DOHH2 (cell line): Measurements from ENCODE around the gene SOX9.
"Not testable (repeated sequence)": the region's sequence is repeated elsewhere in the genome, so short reads cannot be mapped to it uniquely, and the experiment has no call there.

Experiments
- H3F3A ChIP-seq: fragments of 200-600 bp; sonication (generic), shearing (Covaris generic); 2 replicates; pipeline ENCODE4 v1.6.0; 2016; ENCODE audit warnings: antibody characterized with exemption, mild to moderate bottlenecking; ENCODE audit not compliant: control insufficient read depth, insufficient read depth
- H3K27ac ChIP-seq: fragments of 200-600 bp; sonication (generic); 2 replicates; pipeline ENCODE4 v1.5.1; 2014; ENCODE audit warnings: low read depth, mild to moderate bottlenecking, low read length, moderate library complexity
- H3K27me3 ChIP-seq: fragments of 200-600 bp; sonication (generic); 2 replicates; pipeline ENCODE4 v1.6.1; 2014; ENCODE audit warnings: mild to moderate bottlenecking, low read length, mixed read lengths; ENCODE audit not compliant: control insufficient read depth
- H3K36me3 ChIP-seq: fragments of 200-600 bp; sonication (generic); 2 replicates; pipeline ENCODE4 v1.6.1; 2014; ENCODE audit warnings: mild to moderate bottlenecking, low read length, moderate library complexity, mixed read lengths; ENCODE audit not compliant: control insufficient read depth
- H3K4me1 ChIP-seq: fragments of 200-600 bp; sonication (generic); 2 replicates; pipeline ENCODE4 v1.6.1; 2014; ENCODE audit warnings: mild to moderate bottlenecking, low read length, mixed read lengths; ENCODE audit not compliant: control insufficient read depth
- H3K4me2 ChIP-seq: fragments of 200-600 bp; sonication (generic); 2 replicates; pipeline ENCODE4 v1.6.0; 2014; ENCODE audit warnings: mild to moderate bottlenecking, low read length, moderate library complexity
- H3K4me3 ChIP-seq: fragments of 200-600 bp; sonication (generic); 2 replicates; pipeline ENCODE4 v1.5.1; 2014; ENCODE audit warnings: mild to moderate bottlenecking, low read length, mixed read lengths
- H3K79me2 ChIP-seq: fragments of 200-600 bp; sonication (generic); 2 replicates; pipeline ENCODE4 v1.6.1; 2014; ENCODE audit warnings: mild to moderate bottlenecking, low read length, mixed read lengths; ENCODE audit not compliant: control insufficient read depth
- H3K9me2 ChIP-seq: fragments of 200-600 bp; sonication (generic); replicated peaks from 2 replicates; pipeline ENCODE4 v1.6.1; 2014; ENCODE audit warnings: mild to moderate bottlenecking, low read length, mixed read lengths; ENCODE audit not compliant: control insufficient read depth
- H3K9me3 ChIP-seq: fragments of 200-600 bp; sonication (generic); 2 replicates; pipeline ENCODE4 v1.6.1; 2014; ENCODE audit warnings: antibody characterized with exemption, low read length, mixed read lengths; ENCODE audit not compliant: control insufficient read depth, insufficient read depth
- H4K20me1 ChIP-seq: fragments of 200-600 bp; sonication (generic); 2 replicates; pipeline ENCODE4 v1.6.0; 2014; ENCODE audit warnings: low read depth, mild to moderate bottlenecking, antibody characterized with exemption, low read length, moderate library complexity; ENCODE audit not compliant: control insufficient read depth, insufficient read depth
- EZH2phosphoT487 ChIP-seq: fragments of 200-600 bp; sonication (generic); IDR thresholded peaks from 2 replicates; pipeline ENCODE4 v1.6.1; 2017; ENCODE audit warnings: borderline replicate concordance, mild to moderate bottlenecking, antibody characterized with exemption, low read length, moderate library complexity, mixed read lengths
- TF ChIP-seq, protein P1 (sequence below): fragments of 200-600 bp; sonication (generic); IDR thresholded peaks from one replicate; pipeline ENCODE4 v1.5.1; 2014; ENCODE audit warnings: antibody characterized with exemption, mild to moderate bottlenecking, low read depth, low read length; ENCODE audit not compliant: poor library complexity, severe bottlenecking

SOX9 gene

DNA sequence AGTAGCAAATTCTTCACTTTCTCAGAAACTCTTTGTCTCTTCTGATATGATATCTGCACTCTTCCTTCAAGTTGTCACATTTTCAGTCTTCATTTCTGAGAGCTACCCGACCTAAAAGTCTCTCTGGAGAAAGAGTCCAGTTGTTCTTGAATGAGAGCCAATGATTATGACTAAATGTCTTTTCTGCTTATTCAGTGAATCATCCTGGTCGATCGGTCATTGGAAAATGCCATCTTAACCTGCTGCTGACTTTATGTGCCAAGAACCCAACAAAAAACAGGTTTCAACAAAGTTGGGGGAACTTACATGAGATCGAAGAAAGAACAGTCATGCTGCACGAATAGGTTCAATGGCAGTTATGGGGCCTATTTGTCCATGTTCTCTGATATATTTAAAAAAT, 15.9 kb downstream of the SOX9 start:
- TF ChIP-seq, protein P1, sequence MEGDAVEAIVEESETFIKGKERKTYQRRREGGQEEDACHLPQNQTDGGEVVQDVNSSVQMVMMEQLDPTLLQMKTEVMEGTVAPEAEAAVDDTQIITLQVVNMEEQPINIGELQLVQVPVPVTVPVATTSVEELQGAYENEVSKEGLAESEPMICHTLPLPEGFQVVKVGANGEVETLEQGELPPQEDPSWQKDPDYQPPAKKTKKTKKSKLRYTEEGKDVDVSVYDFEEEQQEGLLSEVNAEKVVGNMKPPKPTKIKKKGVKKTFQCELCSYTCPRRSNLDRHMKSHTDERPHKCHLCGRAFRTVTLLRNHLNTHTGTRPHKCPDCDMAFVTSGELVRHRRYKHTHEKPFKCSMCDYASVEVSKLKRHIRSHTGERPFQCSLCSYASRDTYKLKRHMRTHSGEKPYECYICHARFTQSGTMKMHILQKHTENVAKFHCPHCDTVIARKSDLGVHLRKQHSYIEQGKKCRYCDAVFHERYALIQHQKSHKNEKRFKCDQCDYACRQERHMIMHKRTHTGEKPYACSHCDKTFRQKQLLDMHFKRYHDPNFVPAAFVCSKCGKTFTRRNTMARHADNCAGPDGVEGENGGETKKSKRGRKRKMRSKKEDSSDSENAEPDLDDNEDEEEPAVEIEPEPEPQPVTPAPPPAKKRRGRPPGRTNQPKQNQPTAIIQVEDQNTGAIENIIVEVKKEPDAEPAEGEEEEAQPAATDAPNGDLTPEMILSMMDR, result no peak
- no peaks in the 10 kb centered on the region for H3K9me2 ChIP-seq
- H3F3A ChIP-seq, result no peaks in the 10 kb centered on the region
- no peak overlapping the region for H3K4me3 ChIP-seq
- peaks cover 7% of the 10 kb centered on the region; the same call in 1 of the 2 replicates for H3K27me3 ChIP-seq
- no peaks in the 10 kb centered on the region for H3K36me3 ChIP-seq
- no peaks in the 10 kb centered on the region for H3K79me2 ChIP-seq
- no peaks in the 10 kb centered on the region for H4K20me1 ChIP-seq
- H3K27ac ChIP-seq, result no peak overlapping the region
- 0 out of 2 replicates have a peak, but pooled peaks cover 3% of the 10 kb centered on the region for H3K4me1 ChIP-seq
- H3K4me2 ChIP-seq, result no peak overlapping the region
- no peaks in the 10 kb centered on the region for H3K9me3 ChIP-seq

DNA sequence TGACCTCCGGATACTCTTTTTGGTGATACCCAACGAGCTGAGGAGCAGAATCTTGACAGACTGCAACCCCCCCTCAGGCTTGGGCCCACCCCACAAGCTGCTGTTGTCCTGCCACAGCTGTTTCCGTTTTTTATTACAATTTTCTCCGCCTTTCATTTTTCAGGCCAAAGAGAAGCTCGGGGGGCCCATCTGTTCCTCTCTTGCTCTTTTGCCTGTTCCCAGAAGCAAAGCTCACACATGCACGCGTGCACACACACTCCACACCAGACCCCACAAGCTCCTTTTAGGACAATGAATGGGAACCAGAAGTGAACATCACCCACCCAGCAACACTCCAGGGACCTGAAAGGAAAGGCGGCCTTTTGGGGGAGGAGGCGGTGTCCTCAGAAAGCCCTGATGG, 16.3 kb downstream of the SOX9 start:
- no peak overlapping the region for H3K4me3 ChIP-seq
- H3K27ac ChIP-seq, result no peak overlapping the region
- no peaks in the 10 kb centered on the region for H3K9me3 ChIP-seq
- no peaks in the 10 kb centered on the region for H3K79me2 ChIP-seq
- TF ChIP-seq, protein P1, result no peak
- TF ChIP-seq EZH2phosphoT487, result no peak
- peaks cover 7% of the 10 kb centered on the region; the same call in 1 of the 2 replicates for H3K27me3 ChIP-seq
- H3K4me1 ChIP-seq, result 0 out of 2 replicates have a peak, but pooled peaks cover 3% of the 10 kb centered on the region
- no peak overlapping the region for H3K4me2 ChIP-seq
- H4K20me1 ChIP-seq, result no peaks in the 10 kb centered on the region
- H3F3A ChIP-seq, result no peaks in the 10 kb centered on the region
- no peaks in the 10 kb centered on the region for H3K36me3 ChIP-seq
- H3K9me2 ChIP-seq, result no peaks in the 10 kb centered on the region

DNA sequence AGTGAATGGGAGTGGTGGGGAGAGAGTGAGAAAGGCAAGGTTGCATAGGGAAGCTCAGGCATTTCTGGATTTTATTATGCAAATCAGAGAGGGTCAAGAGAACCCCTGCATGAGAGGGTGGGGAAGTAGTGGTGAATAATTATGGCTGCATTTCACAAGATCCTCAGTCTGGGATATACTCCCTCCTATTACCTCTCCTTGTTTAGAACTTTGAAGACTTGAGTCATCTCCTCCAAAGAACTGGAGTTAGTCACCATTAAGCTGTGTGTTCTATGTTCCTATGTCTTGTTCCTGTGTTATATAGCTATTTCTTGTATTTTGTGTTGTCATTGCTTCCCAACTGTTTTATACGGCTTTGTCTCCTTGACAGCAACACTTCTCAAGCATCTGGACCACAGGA, 18.4 kb downstream of the SOX9 start:
- Histone ChIP-seq H3K9me3 (no peaks in the 10 kb centered on the region), H3K4me2 (no peak overlapping the region), H3K4me3 (no peak overlapping the region), H4K20me1 (no peaks in the 10 kb centered on the region), H3K4me1 (0 out of 2 replicates have a peak, but pooled peaks cover 3% of the 10 kb centered on the region), H3K79me2 (no peaks in the 10 kb centered on the region), H3K9me2 (no peaks in the 10 kb centered on the region), H3F3A (no peaks in the 10 kb centered on the region), H3K27me3 (peaks cover 7% of the 10 kb centered on the region; the same call in 1 of the 2 replicates), H3K27ac (no peak overlapping the region), H3K36me3 (no peaks in the 10 kb centered on the region)
- no peak for TF ChIP-seq EZH2phosphoT487
- TF ChIP-seq, protein P1, result no peak

DNA sequence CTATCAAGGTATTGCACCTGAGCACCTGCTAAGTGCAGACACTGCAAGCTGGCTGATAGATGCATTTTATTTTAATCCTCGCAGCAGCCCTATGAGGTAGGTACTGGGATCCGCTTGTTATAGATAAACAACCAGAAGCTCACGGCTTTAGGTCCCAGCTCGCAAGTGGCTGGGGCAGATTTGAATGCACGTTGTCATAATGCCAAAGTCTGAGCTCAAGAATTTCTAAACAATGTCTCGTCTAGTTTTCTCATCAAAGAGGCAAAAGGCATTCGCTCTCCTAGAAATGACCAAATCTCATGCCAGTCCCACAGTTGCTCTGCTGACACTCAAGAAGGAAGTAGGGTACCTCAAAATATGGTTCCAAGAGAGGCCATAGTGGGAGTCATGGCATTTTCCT, 20.5 kb downstream of the SOX9 start:
- Histone ChIP-seq H3K9me3 (no peaks in the 10 kb centered on the region), H3K79me2 (no peaks in the 10 kb centered on the region), H4K20me1 (no peaks in the 10 kb centered on the region), H3K4me1 (no peaks in the 10 kb centered on the region), H3K4me3 (no peak overlapping the region), H3K27ac (no peak overlapping the region), H3K27me3 (peaks cover 3% of the 10 kb centered on the region; the same call in 1 of the 2 replicates), H3F3A (no peaks in the 10 kb centered on the region), H3K4me2 (no peak overlapping the region), H3K36me3 (no peaks in the 10 kb centered on the region), H3K9me2 (no peaks in the 10 kb centered on the region)
- TF ChIP-seq EZH2phosphoT487, result no peak
- TF ChIP-seq, protein P1, result no peak

- not testable (repeated sequence) for H3K4me3 ChIP-seq, H3K36me3 ChIP-seq, H3F3A ChIP-seq, H3K4me2 ChIP-seq, H3K4me1 ChIP-seq, H4K20me1 ChIP-seq, H3K27me3 ChIP-seq, H3K27ac ChIP-seq, H3K9me2 ChIP-seq, H3K9me3 ChIP-seq, H3K79me2 ChIP-seq
Observed at GRCh38 chr17:72142097-72142496, 21.3 kb downstream of the SOX9 start.
